Tibial nerve (tissue), 4 donors: ENCODE results near the gene FBL. TPM values are rescaled to one million over a fixed set of nuclear protein-coding genes. Genes with fewer than 3 reads are reported as not detected.

ENCODE experiments used
- DNase-seq, 2 donors: peaks; one replicate each; pipeline ENCODE4 v3.0.0-alpha.2; 2019; ENCODE audit warnings: low spot score in 2 of 2
- H3K27ac ChIP-seq, 4 donors: fragments of 200-600 bp; sonication (generic) in 3 of 4; one replicate each; pipeline ENCODE4 v1.5.1; 2017 to 2019; ENCODE audit warnings: mild to moderate bottlenecking in 1 of 4
- H3K27me3 ChIP-seq, 2 donors: fragments of 200-600 bp; sonication (generic) in 1 of 2; one replicate each; pipeline versions ENCODE4 v1.5.1 to v1.6.0; 2017 to 2019
- H3K36me3 ChIP-seq, 3 donors: fragments of 200-600 bp; sonication (generic); one replicate each; pipeline ENCODE4 v1.5.1; 2018 to 2019
- H3K4me1 ChIP-seq, 4 donors: fragments of 200-600 bp; sonication (generic) in 3 of 4; one replicate each; pipeline ENCODE4 v1.5.1; 2017 to 2019
- H3K4me3 ChIP-seq, 4 donors: fragments of 200-600 bp; sonication (generic) in 3 of 4; one replicate each; pipeline ENCODE4 v1.5.1; 2017 to 2019; ENCODE audit warnings: mild to moderate bottlenecking in 1 of 4, moderate library complexity in 1 of 4
- H3K9me3 ChIP-seq, 4 donors: fragments of 200-600 bp; sonication (generic) in 3 of 4; one replicate each; pipeline ENCODE4 v1.5.1; 2017 to 2019
- EP300 ChIP-seq, 2 donors: sonication (generic); formaldehyde crosslinking; IDR thresholded peaks; one replicate each; pipeline ENCODE4 v1.6.1; 2017; ENCODE audit warnings: antibody characterized with exemption in 2 of 2, mild to moderate bottlenecking in 1 of 2
- POLR2A ChIP-seq, 2 donors: fragments of 450-650 bp; IDR thresholded peaks; one replicate each; pipeline ENCODE4 v1.6.1; 2017; ENCODE audit warnings: antibody characterized with exemption in 2 of 2, mild to moderate bottlenecking in 2 of 2, moderate library complexity in 2 of 2
- WGBS, 2 donors: methylation state at CpG; one replicate each; pipeline ENCODE4 v1.1.5; 2018; 5-methylcytosine and 5-hydroxymethylcytosine counted together
- total RNA-seq, 4 donors: library from RNA; depleted of rRNA; stranded (reverse); fragments of >200 nt; gene quantifications; one replicate each; pipeline ENCODE4 v1.1.0, GENCODE V29; 2016
- TF ChIP-seq, protein P1 (sequence below), 5 experiments: fragments of 200-600 bp in 3 of 5; fragments of 450-650 bp in 2 of 5; sonication (generic) in 3 of 5; IDR thresholded peaks; one replicate each; pipeline ENCODE4 v1.5.1; 2016 to 2019; ENCODE audit warnings: antibody characterized with exemption in 5 of 5, mild to moderate bottlenecking in 3 of 5, moderate library complexity in 2 of 5

FBL gene
- total RNA-seq, 4 donors from 2014 or later, result 170 to 204 (median 177) TPM

- Histone ChIP-seq H3K36me3 (peaks cover 0 to 68% (median 4%) of the 10 kb centered on the region in 3 donors), H3K4me3 (no peak overlapping the region), H3K9me3 (no peaks in the 10 kb centered on the region), H3K27me3 (no peaks in the 10 kb centered on the region), H3K27ac (no peak overlapping the region), H3K4me1 (peaks cover 0 to 39% (median 13%) of the 10 kb centered on the region in 4 donors)
- 67 to 77% methylated on average over 5 of the region's 5 CpGs for WGBS, 2 donors
- no peak for DNase-seq
- TF ChIP-seq POLR2A (IDR thresholded peaks at IDR 0.05) (no peak), EP300 (IDR thresholded peaks at IDR 0.05) (no peak)
- TF ChIP-seq, protein P1, sequence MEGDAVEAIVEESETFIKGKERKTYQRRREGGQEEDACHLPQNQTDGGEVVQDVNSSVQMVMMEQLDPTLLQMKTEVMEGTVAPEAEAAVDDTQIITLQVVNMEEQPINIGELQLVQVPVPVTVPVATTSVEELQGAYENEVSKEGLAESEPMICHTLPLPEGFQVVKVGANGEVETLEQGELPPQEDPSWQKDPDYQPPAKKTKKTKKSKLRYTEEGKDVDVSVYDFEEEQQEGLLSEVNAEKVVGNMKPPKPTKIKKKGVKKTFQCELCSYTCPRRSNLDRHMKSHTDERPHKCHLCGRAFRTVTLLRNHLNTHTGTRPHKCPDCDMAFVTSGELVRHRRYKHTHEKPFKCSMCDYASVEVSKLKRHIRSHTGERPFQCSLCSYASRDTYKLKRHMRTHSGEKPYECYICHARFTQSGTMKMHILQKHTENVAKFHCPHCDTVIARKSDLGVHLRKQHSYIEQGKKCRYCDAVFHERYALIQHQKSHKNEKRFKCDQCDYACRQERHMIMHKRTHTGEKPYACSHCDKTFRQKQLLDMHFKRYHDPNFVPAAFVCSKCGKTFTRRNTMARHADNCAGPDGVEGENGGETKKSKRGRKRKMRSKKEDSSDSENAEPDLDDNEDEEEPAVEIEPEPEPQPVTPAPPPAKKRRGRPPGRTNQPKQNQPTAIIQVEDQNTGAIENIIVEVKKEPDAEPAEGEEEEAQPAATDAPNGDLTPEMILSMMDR (IDR thresholded peaks at IDR 0.05), result no peak
Observed at GRCh38 chr19:39828654-39829032, 17.5 kb downstream of the FBL start.

DNA sequence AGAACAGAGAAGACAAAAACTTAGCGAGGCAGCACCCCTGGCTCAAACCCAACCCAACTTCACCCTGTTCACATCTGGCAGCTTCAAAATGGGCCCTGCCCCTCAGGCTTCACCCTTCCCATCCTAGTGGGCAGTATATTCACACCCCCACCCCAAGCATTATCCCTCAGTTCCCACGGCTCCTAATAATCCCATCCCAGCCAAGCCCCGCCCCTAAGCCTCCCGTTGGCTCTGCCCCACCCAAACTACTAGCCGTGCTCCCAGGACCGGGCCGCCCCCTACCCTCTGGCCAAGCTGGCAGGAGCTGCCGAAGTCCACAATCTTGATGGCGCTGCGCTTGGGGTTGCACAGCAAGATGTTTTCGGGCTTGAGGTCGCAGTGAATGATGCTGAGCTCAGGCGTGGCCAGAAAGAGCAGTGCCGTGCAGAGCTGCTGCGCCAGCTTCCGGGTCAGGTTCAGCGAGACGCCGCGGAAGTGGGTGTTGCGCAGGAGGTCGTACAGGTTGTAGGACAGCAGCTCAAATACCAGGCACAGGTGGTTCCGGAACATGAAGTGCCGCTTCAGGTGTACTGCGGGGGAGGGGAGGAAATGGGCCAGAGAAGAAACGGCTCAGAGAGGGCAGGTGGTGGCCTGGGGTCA, 18.0 kb downstream of the FBL start:
- H3K36me3 ChIP-seq, result peaks cover 0 to 68% (median 4%) of the 10 kb centered on the region in 3 donors
- no peak for TF ChIP-seq POLR2A (IDR thresholded peaks at IDR 0.05)
- TF ChIP-seq, protein P1 (IDR thresholded peaks at IDR 0.05), result no peak
- TF ChIP-seq EP300 (IDR thresholded peaks at IDR 0.05), result no peak
- no peaks in the 10 kb centered on the region for H3K9me3 ChIP-seq
- no peak overlapping the region for H3K27ac ChIP-seq
- no peak overlapping the region for H3K4me3 ChIP-seq
- H3K27me3 ChIP-seq, result no peaks in the 10 kb centered on the region
- DNase-seq, result no peak
- WGBS, 2 donors, result 82 to 88% methylated on average over 26 of the region's 26 CpGs
- H3K4me1 ChIP-seq, result peaks cover 0 to 42% (median 12%) of the 10 kb centered on the region in 4 donors

DNA sequence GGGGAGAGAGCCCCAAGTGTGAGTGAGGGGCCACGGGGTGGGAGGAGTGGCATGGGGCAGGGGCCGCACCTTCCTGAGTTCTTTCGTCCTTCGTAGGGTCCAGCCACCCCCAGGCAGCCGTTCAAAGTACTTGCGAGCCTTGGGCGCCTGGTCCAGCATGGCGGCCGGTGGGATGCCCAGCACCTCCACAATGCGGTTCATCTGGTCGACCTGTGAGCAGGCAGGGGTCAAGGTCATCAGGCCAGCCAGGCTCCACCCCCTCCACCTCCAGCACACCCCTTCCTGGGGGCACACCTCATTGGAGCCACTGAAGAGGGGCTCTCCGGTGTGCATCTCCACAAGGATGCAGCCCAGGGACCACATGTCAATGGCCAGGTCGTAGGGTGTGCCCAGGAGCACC, 19.0 kb downstream of the FBL start:
- 86 to 93% methylated on average over 13 of the region's 13 CpGs for WGBS, 2 donors
- no peak overlapping the region for H3K4me3 ChIP-seq
- H3K27me3 ChIP-seq, result no peaks in the 10 kb centered on the region
- no peak for DNase-seq
- no peak for TF ChIP-seq EP300 (IDR thresholded peaks at IDR 0.05)
- H3K27ac ChIP-seq, result no peak overlapping the region
- peaks cover 0 to 73% (median 4%) of the 10 kb centered on the region in 3 donors for H3K36me3 ChIP-seq
- peaks cover 0 to 40% (median 4%) of the 10 kb centered on the region in 4 donors for H3K4me1 ChIP-seq
- H3K9me3 ChIP-seq, result no peaks in the 10 kb centered on the region

- Histone ChIP-seq H3K27ac (no peak overlapping the region), H3K4me1 (peaks cover 0 to 32% (median 0%) of the 10 kb centered on the region in 4 donors), H3K4me3 (no peak overlapping the region), H3K36me3 (peaks cover 0 to 68% (median 4%) of the 10 kb centered on the region in 3 donors), H3K9me3 (no peaks in the 10 kb centered on the region), H3K27me3 (no peaks in the 10 kb centered on the region)
- DNase-seq, result no peak
- TF ChIP-seq POLR2A (IDR thresholded peaks at IDR 0.05) (no peak), EP300 (IDR thresholded peaks at IDR 0.05) (no peak)
- TF ChIP-seq, protein P1 (IDR thresholded peaks at IDR 0.05), result no peak
- WGBS, 2 donors, result 88 to 94% methylated on average over 25 to 33 of the region's 35 CpGs
Observed at GRCh38 chr19:39826311-39826945, 19.8 kb downstream of the FBL start.

DNA sequence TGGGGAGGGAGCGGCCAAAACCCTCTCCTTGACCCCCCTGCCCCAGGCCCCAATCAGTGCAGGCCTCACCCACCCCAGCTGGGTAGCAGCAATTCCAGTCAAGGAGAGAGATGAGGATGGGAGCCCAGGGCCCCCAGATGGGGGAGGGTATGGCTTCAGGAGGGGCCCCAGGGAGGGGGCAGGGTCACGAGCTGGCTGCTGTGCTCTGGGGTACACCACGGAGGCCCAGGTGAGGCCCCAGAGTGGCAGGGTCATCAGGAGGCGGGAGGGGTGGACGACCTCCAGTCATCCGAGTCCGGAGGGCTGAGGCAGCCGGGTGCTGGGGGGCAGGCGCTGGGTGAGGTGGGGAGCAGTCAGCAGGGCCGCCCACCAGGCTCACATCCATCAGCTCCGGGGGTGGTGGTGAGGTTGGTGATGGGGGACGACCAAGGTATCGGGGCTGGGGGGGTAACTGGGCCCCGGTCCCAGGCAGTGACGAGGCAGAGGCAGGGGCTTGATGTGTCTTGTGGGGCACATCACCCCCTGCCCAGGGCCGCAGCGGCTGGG, 20.6 kb downstream of the FBL start:
- Histone ChIP-seq H3K4me1 (peaks cover 0 to 27% (median 0%) of the 10 kb centered on the region in 4 donors), H3K9me3 (no peaks in the 10 kb centered on the region), H3K36me3 (peaks cover 0 to 60% (median 4%) of the 10 kb centered on the region in 3 donors), H3K27ac (peak overlapping the region in 1 of 4 donors; percentile 86), H3K4me3 (no peak overlapping the region), H3K27me3 (no peaks in the 10 kb centered on the region)
- TF ChIP-seq EP300 (IDR thresholded peaks at IDR 0.05) (no peak), POLR2A (IDR thresholded peaks at IDR 0.05) (no peak)
- TF ChIP-seq, protein P1 (IDR thresholded peaks at IDR 0.05), result no peak
- 69 to 76% methylated on average over 8 to 17 of the region's 17 CpGs for WGBS, 2 donors
- DNase-seq, result no peak
